UCSD-AML1 (cell line): ENCODE measurements around the gene DIAPH3.

ENCODE experiments used
- DNase-seq: peaks from one replicate; lab custom pipeline; 2025; ENCODE audit not compliant: unreplicated experiment; lab: John Stamatoyannopoulos, UW

DIAPH3 gene

DNA sequence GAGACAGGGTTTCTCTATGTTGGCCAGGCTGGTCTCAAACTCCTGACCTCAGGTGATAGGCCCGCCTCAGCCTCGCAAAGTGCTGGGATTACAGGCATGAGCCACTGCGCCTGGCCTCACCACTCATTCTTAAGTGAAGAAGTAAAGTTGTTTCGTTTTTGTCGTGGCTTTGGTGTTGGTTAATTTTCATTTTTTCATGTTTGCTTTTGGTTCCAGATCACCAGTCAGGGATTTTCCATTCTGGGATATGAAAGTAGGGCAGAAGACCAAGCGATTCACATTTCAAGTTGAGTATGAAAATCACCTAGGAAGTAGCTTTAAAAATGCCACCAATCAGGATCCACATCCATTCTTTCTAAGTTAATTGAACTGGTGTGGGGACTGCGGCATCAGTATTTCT lies 289.9 kb downstream of the DIAPH3 start:
- no peak for DNase-seq

DNA sequence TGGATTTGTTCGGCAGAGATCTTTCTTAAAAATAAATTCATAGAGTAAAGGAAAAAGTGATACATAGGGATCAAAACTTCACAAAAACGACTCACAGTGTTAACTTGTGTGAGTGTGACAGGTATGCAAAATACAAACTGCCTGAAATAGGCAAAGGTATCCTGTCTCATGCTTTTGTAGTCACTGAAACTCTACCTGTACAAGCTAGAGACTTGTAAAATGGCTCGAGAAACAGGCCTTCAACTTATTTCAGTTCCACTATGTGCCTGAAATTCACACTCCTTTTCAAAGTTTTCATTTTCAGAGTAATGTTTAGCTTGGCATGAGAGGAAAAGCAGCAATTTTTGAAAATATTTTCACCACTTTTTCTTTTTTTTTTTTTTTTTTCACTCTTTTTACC lies 290.4 kb downstream of the DIAPH3 start:
- no peak for DNase-seq

DNA sequence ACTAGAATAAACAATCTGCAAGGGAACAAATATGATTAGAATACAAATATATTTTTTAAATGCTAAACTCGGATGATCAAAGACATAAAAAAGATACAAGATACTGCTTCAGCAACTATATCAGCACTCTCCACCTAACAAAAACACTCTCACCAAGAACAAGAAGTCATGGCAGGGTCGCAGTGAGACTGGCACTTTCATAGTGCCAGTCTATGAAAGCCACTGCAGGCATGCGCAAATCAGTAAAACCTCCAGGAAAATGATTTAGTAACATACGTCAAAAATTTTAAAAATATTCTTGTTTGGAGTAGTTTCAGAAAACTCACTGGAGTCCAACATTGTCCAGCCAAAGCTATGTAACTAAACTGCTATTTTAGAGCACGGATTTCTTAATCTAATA lies 295.9 kb downstream of the DIAPH3 start:
- DNase-seq, result no peak

GRCh38 chr13:59865398-59865797 lies 298.3 kb downstream of the DIAPH3 start:
- no peak for DNase-seq

DNA sequence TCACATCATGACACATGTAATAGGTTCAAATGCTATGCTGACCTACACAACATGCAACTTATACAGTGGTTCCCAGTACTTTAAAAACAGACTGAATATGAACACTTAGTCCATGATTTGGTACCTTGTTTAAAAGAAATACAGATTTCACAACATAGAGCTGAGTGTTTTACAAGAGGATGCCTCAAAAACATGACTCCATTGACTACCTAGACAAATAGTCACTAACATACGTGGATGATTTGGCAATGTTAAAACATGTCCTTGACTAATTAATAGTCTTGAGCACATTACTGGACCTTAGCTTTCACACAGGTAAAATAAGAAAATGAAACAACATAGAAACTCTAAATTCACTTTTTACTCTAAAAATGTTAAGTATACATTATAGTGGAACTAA lies 300.1 kb downstream of the DIAPH3 start:
- DNase-seq, result no peak

GRCh38 chr13:59861676-59862075 lies 302.1 kb downstream of the DIAPH3 start:
- no peak for DNase-seq

DNA sequence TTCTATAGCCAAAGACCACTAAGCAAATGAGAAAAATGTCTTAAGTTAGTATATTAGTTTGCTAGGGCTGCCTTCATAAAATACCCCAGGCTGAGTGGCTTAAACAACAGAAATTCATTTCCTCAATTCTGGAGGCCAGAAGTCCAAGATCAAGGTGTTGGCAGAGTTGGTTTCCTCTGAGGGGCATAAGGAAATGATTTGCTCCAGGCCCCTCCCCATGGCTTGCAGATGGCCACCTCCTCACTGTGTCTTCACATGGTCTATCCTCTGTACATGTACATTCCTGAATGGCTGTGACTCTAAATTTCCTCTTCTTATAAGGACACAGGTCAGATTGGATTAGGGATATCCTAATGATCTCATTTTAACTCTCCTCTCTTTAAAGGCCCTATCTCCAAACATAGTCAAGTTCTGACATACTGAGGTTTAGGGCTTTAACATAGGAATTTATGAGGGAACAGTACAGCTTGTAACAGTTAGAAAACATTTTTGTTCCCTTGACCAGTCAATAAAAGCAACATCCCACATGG lies 307.4 kb downstream of the DIAPH3 start:
- peak; percentile 9 for DNase-seq

DNA sequence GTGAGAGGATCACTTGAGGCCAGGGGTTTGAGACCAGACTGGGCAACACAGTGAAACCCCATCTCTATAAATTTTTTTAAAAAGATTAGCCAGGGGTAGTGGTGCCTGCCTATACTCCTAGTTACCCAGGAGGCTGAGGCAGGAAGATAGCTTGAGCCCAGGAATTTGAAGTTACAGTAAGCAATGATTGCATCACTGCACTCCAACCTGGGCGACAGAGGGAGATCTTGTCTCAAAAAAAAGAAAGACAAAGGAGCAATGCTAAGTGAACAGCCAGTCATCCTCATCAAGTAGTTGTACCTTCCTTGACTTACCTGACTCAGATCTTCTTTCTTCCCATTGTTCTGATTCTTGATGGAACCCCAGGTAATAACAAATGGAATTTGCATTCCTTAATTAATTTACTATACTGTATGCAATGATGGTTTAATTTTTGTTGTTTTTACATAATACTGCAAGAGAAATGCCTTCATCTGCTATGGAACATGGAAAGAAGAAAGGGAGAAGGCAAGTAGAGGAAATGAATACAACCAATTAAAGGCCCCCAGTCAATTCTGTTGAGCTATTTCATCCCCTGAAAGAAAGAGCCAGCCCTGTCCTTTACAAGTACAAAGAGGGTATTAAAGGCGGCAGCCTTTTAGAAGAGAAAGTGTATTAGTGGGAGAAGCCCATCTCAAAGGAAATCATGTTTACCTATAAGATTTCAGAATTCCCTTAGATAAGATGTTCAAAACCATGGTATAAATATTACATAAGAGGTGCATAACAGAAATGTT lies 316.7 kb downstream of the DIAPH3 start:
- no peak for DNase-seq

DNA sequence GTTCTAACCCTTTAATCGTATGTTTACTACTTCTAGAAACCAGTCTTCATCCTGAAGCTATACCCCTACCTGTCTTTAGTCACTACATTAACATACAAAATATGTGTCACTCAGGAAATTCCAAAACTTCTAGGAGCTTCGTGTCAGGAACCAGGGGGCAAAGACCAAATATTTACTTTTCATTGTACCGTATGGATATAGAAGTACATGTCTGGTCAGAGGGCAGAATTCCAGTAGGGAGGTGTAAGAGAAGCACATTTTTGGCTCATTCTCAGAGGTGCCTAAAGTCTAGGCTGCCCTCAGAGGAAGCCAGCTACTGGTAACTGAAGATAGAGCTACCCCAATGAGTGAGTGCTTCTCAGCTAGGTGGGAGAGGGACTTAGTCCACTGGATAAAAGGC lies 320.7 kb downstream of the DIAPH3 start:
- DNase-seq, result no peak

GRCh38 chr13:59842507-59842906 lies 321.2 kb downstream of the DIAPH3 start:
- DNase-seq, result peak; percentile 0

- DNase-seq, result no peak
Observed at GRCh38 chr13:59839186-59839585, 324.5 kb downstream of the DIAPH3 start.

- DNase-seq, result no peak
Observed at GRCh38 chr13:59837101-59837500, 326.6 kb downstream of the DIAPH3 start.

DNA sequence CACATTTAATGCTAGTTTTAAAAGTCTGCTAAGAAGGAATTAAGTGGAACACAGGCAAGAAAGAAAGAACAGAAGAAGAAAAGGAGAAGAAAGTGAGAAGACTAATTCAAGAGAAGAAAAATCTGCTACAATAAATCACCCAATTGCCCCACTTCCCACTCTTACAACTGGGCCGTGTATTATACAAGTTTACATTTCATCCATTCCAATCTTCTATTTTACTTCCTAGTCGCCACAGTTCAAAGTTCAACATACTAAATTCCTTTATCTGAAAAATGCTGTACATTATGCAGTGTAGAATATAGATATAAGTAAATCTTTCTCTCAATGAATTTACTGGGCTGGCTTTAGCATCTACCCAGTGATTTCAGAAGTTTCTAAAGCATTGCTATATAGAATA lies 328.2 kb downstream of the DIAPH3 start:
- DNase-seq, result no peak

DNA sequence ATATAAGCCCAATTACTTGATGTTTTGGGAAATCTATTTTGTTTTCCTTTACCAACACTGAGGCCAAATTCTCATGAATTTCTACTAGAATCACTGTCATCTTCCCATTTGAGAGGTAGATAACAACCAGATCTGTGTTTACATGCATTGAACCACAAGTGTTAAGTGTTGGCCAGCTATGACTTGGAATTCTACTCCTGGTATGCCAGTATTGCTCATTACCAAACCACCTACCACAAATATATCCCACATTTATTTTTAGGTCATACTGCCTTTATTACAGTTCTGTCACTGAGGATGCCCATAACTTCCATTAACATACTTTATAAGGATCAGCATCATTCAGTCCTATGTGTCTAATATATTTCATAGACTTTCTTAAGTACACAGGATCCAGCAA lies 328.9 kb downstream of the DIAPH3 start:
- DNase-seq, result no peak

- no peak for DNase-seq
Observed at GRCh38 chr13:59829690-59830089, 334.0 kb downstream of the DIAPH3 start.

- no peak for DNase-seq
Observed at GRCh38 chr13:59823486-59823885, 340.2 kb downstream of the DIAPH3 start.

DNA sequence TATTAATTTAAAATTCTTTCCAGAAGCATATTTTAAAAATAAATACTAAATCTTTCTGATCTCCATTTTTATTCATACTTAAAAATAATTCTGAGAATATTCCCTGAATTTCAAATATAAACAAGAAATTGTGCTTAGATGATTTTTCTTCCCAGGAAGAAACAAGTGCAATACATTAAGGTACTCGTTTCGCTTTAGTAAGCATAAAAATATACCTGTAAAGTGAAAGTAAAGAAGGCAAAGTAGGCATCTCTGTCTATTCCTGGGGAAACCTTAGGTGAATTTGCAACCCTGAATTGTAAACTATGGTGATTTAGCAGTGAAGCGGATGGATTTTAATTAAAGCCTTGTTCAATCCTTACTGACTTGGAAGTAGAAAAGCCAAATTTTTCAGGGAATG lies 354.2 kb downstream of the DIAPH3 start:
- no peak for DNase-seq

- DNase-seq, result no peak
Observed at GRCh38 chr13:59806801-59807200, 356.9 kb downstream of the DIAPH3 start.

DNA sequence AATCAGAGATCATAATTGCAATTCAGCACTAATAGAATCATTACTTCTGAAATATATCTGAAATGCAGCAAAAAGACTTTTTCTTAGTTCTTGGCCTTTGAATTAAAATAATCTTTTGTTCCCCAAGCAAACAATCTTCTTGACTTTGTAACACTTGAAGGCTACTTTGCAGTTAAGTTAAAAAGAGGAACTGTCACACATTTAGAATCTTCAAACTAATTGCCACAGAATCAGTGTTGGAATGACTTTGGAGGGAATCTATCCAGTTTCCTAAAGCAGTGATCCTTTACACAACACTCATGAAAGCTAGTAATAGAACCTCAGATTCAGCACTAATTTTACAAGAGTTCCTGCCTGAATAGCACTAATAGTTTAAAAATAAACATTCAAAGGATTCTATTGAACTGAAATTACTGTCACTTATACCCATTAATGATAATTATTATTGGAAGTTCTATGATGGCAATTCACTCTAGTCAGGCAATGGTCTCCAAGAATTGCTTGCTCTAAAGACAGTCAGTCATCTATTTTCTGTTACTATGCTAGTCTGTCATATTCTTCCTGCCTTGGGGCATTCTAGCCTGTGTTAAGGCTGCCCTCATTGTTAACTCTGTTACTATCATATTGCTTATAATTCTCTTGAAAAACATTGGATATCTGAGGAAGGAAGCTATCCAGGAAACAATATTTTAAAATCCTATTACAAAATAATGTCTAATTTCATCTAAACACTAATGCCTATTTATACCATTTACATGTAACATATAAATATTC lies 362.4 kb downstream of the DIAPH3 start:
- DNase-seq, result no peak

- DNase-seq, result no peak
Observed at GRCh38 chr13:59793107-59793506, 370.6 kb downstream of the DIAPH3 start.

- no peak for DNase-seq
Observed at GRCh38 chr13:59790626-59791025, 373.1 kb downstream of the DIAPH3 start.

DNA sequence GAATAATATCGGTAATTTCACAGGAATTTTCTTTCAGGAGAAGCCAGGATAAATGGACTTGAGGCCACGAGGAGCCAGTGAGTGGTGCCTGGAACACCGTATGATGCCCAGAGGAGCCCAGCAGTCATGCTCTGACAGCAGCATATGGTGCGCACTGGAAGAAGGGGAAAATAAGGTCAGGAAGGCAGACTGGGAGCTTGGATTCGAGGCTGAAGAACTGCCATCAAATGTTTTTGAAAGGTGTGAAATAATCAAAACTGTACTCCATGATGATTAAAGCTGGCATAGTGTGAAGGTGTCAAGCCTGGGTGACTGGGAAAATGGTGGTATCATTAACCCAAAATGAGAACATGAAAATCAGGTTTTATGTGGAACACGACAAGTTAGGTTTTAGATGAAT lies 374.2 kb downstream of the DIAPH3 start:
- no peak for DNase-seq
